ENCODE measurements around the gene EFNA5. TPM values are rescaled to one million over a fixed set of nuclear protein-coding genes. Genes with fewer than 3 reads are reported as not detected.

The EFNA5 gene
- total RNA-seq, 4 donors from 2014 or later: 1.2 to 22.7 (median 9.4) TPM

GRCh38 chr5:107515521-107516080, 155.1 kb downstream of the EFNA5 start:
- H3K27me3 ChIP-seq: no peaks in the 10 kb centered on the region
- intact Hi-C loops (cut with DNase I; ENCODE audit: low total_unique reads): no loop called here
- H3K4me1 ChIP-seq: no peaks in the 10 kb centered on the region
- H3K36me3 ChIP-seq: no peaks in the 10 kb centered on the region
- H3K4me3 ChIP-seq: no peak overlapping the region
- H3K27ac ChIP-seq: no peak overlapping the region
- no peak for DNase-seq
- TF ChIP-seq CTCF (IDR thresholded peaks at IDR 0.05): no peak
- TF ChIP-seq POLR2A (IDR thresholded peaks at IDR 0.05): no peak
- H3K9me3 ChIP-seq: no peaks in the 10 kb centered on the region

- Histone ChIP-seq H3K36me3 (no peaks in the 10 kb centered on the region), H3K9me3 (no peaks in the 10 kb centered on the region), H3K4me1 (no peaks in the 10 kb centered on the region), H3K27ac (no peak overlapping the region), H3K4me3 (no peak overlapping the region), H3K27me3 (no peaks in the 10 kb centered on the region)
- DNase-seq: no peak
- intact Hi-C loops (cut with DNase I; ENCODE audit: low total_unique reads): no loop called here
- TF ChIP-seq POLR2A (IDR thresholded peaks at IDR 0.05) (no peak), CTCF (IDR thresholded peaks at IDR 0.05) (no peak)
Measured at GRCh38 chr5:107514305-107514704, 156.4 kb downstream of the EFNA5 start.

GRCh38 chr5:107513337-107514085, 157.2 kb downstream of the EFNA5 start:
- no peak for DNase-seq
- TF ChIP-seq POLR2A (IDR thresholded peaks at IDR 0.05): no peak
- no peak for TF ChIP-seq CTCF (IDR thresholded peaks at IDR 0.05)
- no peaks in the 10 kb centered on the region for H3K9me3 ChIP-seq
- no peak overlapping the region for H3K27ac ChIP-seq
- no peaks in the 10 kb centered on the region for H3K36me3 ChIP-seq
- no peaks in the 10 kb centered on the region for H3K4me1 ChIP-seq
- no peaks in the 10 kb centered on the region for H3K27me3 ChIP-seq
- H3K4me3 ChIP-seq: no peak overlapping the region
- intact Hi-C loops (cut with DNase I; ENCODE audit: low total_unique reads): no loop called here

- DNase-seq: no peak
- no peak for TF ChIP-seq POLR2A (IDR thresholded peaks at IDR 0.05)
- no peak for TF ChIP-seq CTCF (IDR thresholded peaks at IDR 0.05)
- Histone ChIP-seq H3K9me3 (no peaks in the 10 kb centered on the region), H3K4me1 (no peaks in the 10 kb centered on the region), H3K4me3 (no peak overlapping the region), H3K27ac (no peak overlapping the region), H3K27me3 (no peaks in the 10 kb centered on the region), H3K36me3 (no peaks in the 10 kb centered on the region)
- intact Hi-C loops (cut with DNase I; ENCODE audit: low total_unique reads): no loop called here
Measured at GRCh38 chr5:107512029-107512428, 158.7 kb downstream of the EFNA5 start.

- intact Hi-C loops (cut with DNase I; ENCODE audit: low total_unique reads): no loop called here
- H3K27me3 ChIP-seq: no peaks in the 10 kb centered on the region
- TF ChIP-seq POLR2A (IDR thresholded peaks at IDR 0.05) (no peak), CTCF (IDR thresholded peaks at IDR 0.05) (no peak)
- H3K9me3 ChIP-seq: no peaks in the 10 kb centered on the region
- no peak for DNase-seq
- no peaks in the 10 kb centered on the region for H3K4me1 ChIP-seq
- H3K36me3 ChIP-seq: no peaks in the 10 kb centered on the region
- no peak overlapping the region for H3K4me3 ChIP-seq
- H3K27ac ChIP-seq: no peak overlapping the region
Measured at GRCh38 chr5:107510125-107510524, 160.6 kb downstream of the EFNA5 start.

All from uterus (tissue), 4 donors.